Activated CD4-positive, alpha-beta T cell treated with anti-CD3 and anti-CD28 coated beads for 36 hours (primary cell): ENCODE measurements around the gene TNFRSF19. TPM values are rescaled to one million over a fixed set of nuclear protein-coding genes. Genes with fewer than 3 reads are reported as not detected.

Experiments
- ATAC-seq: fragments of 200-7000 bp; cut with Tn5 transposase; one replicate; pipeline ENCODE4 v1.10.0; 2021; ENCODE audit warnings: mild to moderate bottlenecking, moderate library complexity
- CTCF ChIA-PET: fragments of 350-600 bp; sonication (Branson Sonifier 250); formaldehyde crosslinking; loops from one replicate; lab custom pipeline; 2021; ENCODE audit warnings: antibody characterized with exemption; lab: Charles Lee
- POLR2A ChIA-PET: fragments of 350-600 bp; sonication (Branson Sonifier 250); formaldehyde crosslinking; loops from one replicate; lab custom pipeline; 2021; ENCODE audit warnings: antibody characterized with exemption, inconsistent platforms; lab: Charles Lee
- DNase-seq: peaks from one replicate; pipeline ENCODE4 v3.0.0-alpha.2; 2020
- H3K27ac Mint-ChIP-seq: one replicate; pipeline ENCODE4 v1.8.0; 2021; ENCODE audit warnings: mixed read lengths
- H3K27me3 Mint-ChIP-seq: one replicate; pipeline ENCODE4 v1.8.0; 2021; ENCODE audit warnings: mixed read lengths
- H3K36me3 Mint-ChIP-seq: one replicate; pipeline ENCODE4 v1.8.0; 2021; ENCODE audit warnings: low read depth, mixed read lengths
- H3K4me1 Mint-ChIP-seq: one replicate; pipeline ENCODE4 v1.8.0; 2021; ENCODE audit warnings: mixed read lengths
- H3K4me3 Mint-ChIP-seq: one replicate; pipeline ENCODE4 v1.8.0; 2021; ENCODE audit warnings: mild to moderate bottlenecking, moderate library complexity, mixed read lengths
- H3K9me3 Mint-ChIP-seq: one replicate; pipeline ENCODE4 v1.8.0; 2021; ENCODE audit warnings: low read depth, mixed read lengths
- intact Hi-C, 2 experiments: fragments of 100-400 bp; cut with DNase I in 1 of 2; cut with micrococcal nuclease in 1 of 2; formaldehyde crosslinking; loops; one replicate each; pipeline versions ENCODE4 v1.14.2 to v1.15.1; 2022 to 2024; cut with DNase I, micrococcal nuclease
- total RNA-seq, 2 experiments: library from RNA; stranded (reverse); gene quantifications; one replicate each; pipeline ENCODE4 v1.2.3, GENCODE V29; 2021

Gene TNFRSF19
- total RNA-seq, 2 experiments from 2014 or later, result not detected

GRCh38 chr13:23608701-23609413, 38.6 kb downstream of the TNFRSF19 start:
- Mint-ChIP-seq H3K27me3 (peaks cover 14% of the 10 kb centered on the region), H3K4me1 (peaks cover 11% of the 10 kb centered on the region), H3K4me3 (peak overlapping the region; percentile 37), H3K36me3 (no peaks in the 10 kb centered on the region), H3K9me3 (no peaks in the 10 kb centered on the region), H3K27ac (no peak overlapping the region)
- intact Hi-C loops, result no loop called here
- ATAC-seq (no peak), DNase-seq (no peak)
- ChIA-PET CTCF (no interaction called here), POLR2A (no interaction called here)

- no peak for DNase-seq
- Mint-ChIP-seq H3K36me3 (no peaks in the 10 kb centered on the region), H3K27ac (no peak overlapping the region), H3K4me1 (peaks cover 11% of the 10 kb centered on the region), H3K27me3 (peaks cover 14% of the 10 kb centered on the region), H3K9me3 (no peaks in the 10 kb centered on the region), H3K4me3 (peak overlapping the region; percentile 37)
- ATAC-seq, result no peak
- POLR2A ChIA-PET, result no interaction called here
- intact Hi-C loops, result no loop called here
- CTCF ChIA-PET, result no interaction called here
Observed at GRCh38 chr13:23609414-23609760, 39.2 kb downstream of the TNFRSF19 start.

GRCh38 chr13:23609874-23610576, 39.8 kb downstream of the TNFRSF19 start:
- DNase-seq, result no peak
- ATAC-seq, result no peak
- intact Hi-C loops, result no loop called here
- H3K4me3 Mint-ChIP-seq, result no peak overlapping the region
- peaks cover 14% of the 10 kb centered on the region for H3K27me3 Mint-ChIP-seq
- no peaks in the 10 kb centered on the region for H3K9me3 Mint-ChIP-seq
- ChIA-PET POLR2A (no interaction called here), CTCF (no interaction called here)
- no peaks in the 10 kb centered on the region for H3K36me3 Mint-ChIP-seq
- H3K4me1 Mint-ChIP-seq, result peaks cover 11% of the 10 kb centered on the region
- no peak overlapping the region for H3K27ac Mint-ChIP-seq

GRCh38 chr13:23610966-23611491, 40.8 kb downstream of the TNFRSF19 start:
- no peak for DNase-seq
- ATAC-seq, result no peak
- H3K36me3 Mint-ChIP-seq, result no peaks in the 10 kb centered on the region
- no peak overlapping the region for H3K4me3 Mint-ChIP-seq
- CTCF ChIA-PET, result no interaction called here
- H3K27ac Mint-ChIP-seq, result no peak overlapping the region
- H3K9me3 Mint-ChIP-seq, result no peaks in the 10 kb centered on the region
- H3K27me3 Mint-ChIP-seq, result peaks cover 14% of the 10 kb centered on the region
- intact Hi-C loops, result no loop called here
- POLR2A ChIA-PET, result no interaction called here
- peaks cover 11% of the 10 kb centered on the region for H3K4me1 Mint-ChIP-seq

GRCh38 chr13:23612182-23612581, 42.0 kb downstream of the TNFRSF19 start:
- peaks cover 11% of the 10 kb centered on the region for H3K4me1 Mint-ChIP-seq
- ATAC-seq (no peak), DNase-seq (no peak)
- H3K9me3 Mint-ChIP-seq, result no peaks in the 10 kb centered on the region
- ChIA-PET CTCF (no interaction called here), POLR2A (no interaction called here)
- no peak overlapping the region for H3K27ac Mint-ChIP-seq
- no peaks in the 10 kb centered on the region for H3K36me3 Mint-ChIP-seq
- intact Hi-C loops, result no loop called here
- no peak overlapping the region for H3K4me3 Mint-ChIP-seq
- H3K27me3 Mint-ChIP-seq, result peaks cover 17% of the 10 kb centered on the region

GRCh38 chr13:23612731-23613130, 42.5 kb downstream of the TNFRSF19 start:
- no peaks in the 10 kb centered on the region for H3K9me3 Mint-ChIP-seq
- peaks cover 11% of the 10 kb centered on the region for H3K4me1 Mint-ChIP-seq
- DNase-seq, result no peak
- ChIA-PET CTCF (no interaction called here), POLR2A (no interaction called here)
- H3K36me3 Mint-ChIP-seq, result no peaks in the 10 kb centered on the region
- no peak for ATAC-seq
- H3K27me3 Mint-ChIP-seq, result peaks cover 18% of the 10 kb centered on the region
- no peak overlapping the region for H3K27ac Mint-ChIP-seq
- H3K4me3 Mint-ChIP-seq, result no peak overlapping the region
- intact Hi-C loops, result no loop called here

- no peaks in the 10 kb centered on the region for H3K9me3 Mint-ChIP-seq
- no peaks in the 10 kb centered on the region for H3K36me3 Mint-ChIP-seq
- intact Hi-C loops, result no loop called here
- no peak for ATAC-seq
- peaks cover 18% of the 10 kb centered on the region for H3K27me3 Mint-ChIP-seq
- DNase-seq, result no peak
- CTCF ChIA-PET, result interaction anchor here (0.6 kb wide), 1 partner anchor 42 kb away, joined by 3 read pairs; no protein-coding TSS in a partner anchor
- POLR2A ChIA-PET, result no interaction called here
- peaks cover 11% of the 10 kb centered on the region for H3K4me1 Mint-ChIP-seq
- H3K27ac Mint-ChIP-seq, result no peak overlapping the region
- no peak overlapping the region for H3K4me3 Mint-ChIP-seq
Observed at GRCh38 chr13:23613596-23613995, 43.4 kb downstream of the TNFRSF19 start.

- Mint-ChIP-seq H3K4me3 (no peak overlapping the region), H3K27me3 (peaks cover 11% of the 10 kb centered on the region), H3K27ac (no peak overlapping the region), H3K4me1 (no peaks in the 10 kb centered on the region), H3K9me3 (no peaks in the 10 kb centered on the region), H3K36me3 (no peaks in the 10 kb centered on the region)
- intact Hi-C loops, result no loop called here
- ATAC-seq, result no peak
- ChIA-PET CTCF (interaction anchor here (1.0 kb wide), 1 partner anchor 13 kb away, joined by 3 read pairs; no protein-coding TSS in a partner anchor), POLR2A (no interaction called here)
- DNase-seq, result no peak
Observed at GRCh38 chr13:23615395-23616081, 45.3 kb downstream of the TNFRSF19 start.

- peaks cover 11% of the 10 kb centered on the region for H3K27me3 Mint-ChIP-seq
- POLR2A ChIA-PET, result no interaction called here
- DNase-seq (no peak), ATAC-seq (no peak)
- H3K4me1 Mint-ChIP-seq, result no peaks in the 10 kb centered on the region
- no peaks in the 10 kb centered on the region for H3K36me3 Mint-ChIP-seq
- intact Hi-C loops, result no loop called here
- H3K27ac Mint-ChIP-seq, result no peak overlapping the region
- H3K9me3 Mint-ChIP-seq, result no peaks in the 10 kb centered on the region
- H3K4me3 Mint-ChIP-seq, result no peak overlapping the region
- CTCF ChIA-PET, result interaction anchor here (1.0 kb wide), 1 partner anchor 13 kb away, joined by 3 read pairs; no protein-coding TSS in a partner anchor
Observed at GRCh38 chr13:23616228-23616627, 46.0 kb downstream of the TNFRSF19 start.

GRCh38 chr13:23617551-23618024, 47.4 kb downstream of the TNFRSF19 start:
- intact Hi-C loops, result no loop called here
- ATAC-seq, result no peak
- DNase-seq, result no peak
- ChIA-PET CTCF (interaction anchor here (0.6 kb wide), 1 partner anchor 54 kb away, joined by 3 read pairs; no protein-coding TSS in a partner anchor), POLR2A (no interaction called here)
- Mint-ChIP-seq H3K9me3 (no peaks in the 10 kb centered on the region), H3K27ac (no peak overlapping the region), H3K4me1 (no peaks in the 10 kb centered on the region), H3K27me3 (peaks cover 11% of the 10 kb centered on the region), H3K36me3 (no peaks in the 10 kb centered on the region), H3K4me3 (no peak overlapping the region)

GRCh38 chr13:23618341-23618740, 48.1 kb downstream of the TNFRSF19 start:
- intact Hi-C loops, result no loop called here
- H3K9me3 Mint-ChIP-seq, result no peaks in the 10 kb centered on the region

More at GRCh38 chr13:23618341-23618740, 48.1 kb downstream of the TNFRSF19 start:
- CTCF ChIA-PET, result interaction anchor here (0.5 kb wide), 1 partner anchor 50 kb away, joined by 3 read pairs; no protein-coding TSS in a partner anchor
- no peaks in the 10 kb centered on the region for H3K36me3 Mint-ChIP-seq
- no peak overlapping the region for H3K27ac Mint-ChIP-seq
- H3K27me3 Mint-ChIP-seq, result peaks cover 9% of the 10 kb centered on the region
- no peak overlapping the region for H3K4me3 Mint-ChIP-seq
- H3K4me1 Mint-ChIP-seq, result no peaks in the 10 kb centered on the region
- DNase-seq (no peak), ATAC-seq (no peak)
- POLR2A ChIA-PET, result no interaction called here
